IMR-90 (cell line): ENCODE results near the gene FUT8. TPM values are rescaled to one million over a fixed set of nuclear protein-coding genes. Genes with fewer than 3 reads are reported as not detected.

Experiments used
- ATAC-seq: fragments of 200-7000 bp; cut with Tn5 transposase; 2 replicates; pipeline ENCODE4 v1.9.1; 2020; ENCODE audit warnings: low read depth, mild to moderate bottlenecking, moderate library complexity
- BruUV-seq: library from RNA; stranded (reverse); fragments of 400-500 nt; replicated peaks from 2 replicates; lab custom pipeline; 2021; lab: Mats Ljungman, UMichigan
- CTCF ChIA-PET: fragments of 300-600 bp; formaldehyde crosslinking; extraction: SDS; loops from one replicate; lab custom pipeline; 2021; ENCODE audit warnings: antibody characterized with exemption; lab: Yijun Ruan, JAX
- POLR2A ChIA-PET: fragments of 300-600 bp; sonication (Branson Sonifier 250); formaldehyde crosslinking; loops from one replicate; lab custom pipeline; 2022; ENCODE audit warnings: antibody characterized with exemption; ENCODE audit not compliant: unreplicated experiment; lab: Charles Lee
- DNase-seq: peaks from one replicate; pipeline ENCODE4 v3.0.0; 2013
- H2AFZ ChIP-seq: replicated peaks from 2 replicates; pipeline ENCODE3; 2013; ENCODE audit warnings: low read length, mild to moderate bottlenecking; ENCODE audit not compliant: poor library complexity
- H2AK5ac ChIP-seq: 2 replicates; pipeline ENCODE4 v1.6.1; 2013; ENCODE audit warnings: low read depth, low read length, inconsistent platforms
- H2AK9ac ChIP-seq: replicated peaks from 2 replicates; pipeline ENCODE3; 2013; ENCODE audit warnings: mild to moderate bottlenecking, low read depth, low read length, moderate library complexity; ENCODE audit not compliant: poor library complexity
- H2BK120ac ChIP-seq: 2 replicates; pipeline ENCODE4 v1.6.1; 2013; ENCODE audit warnings: low read depth, low read length, inconsistent platforms
- H2BK15ac ChIP-seq: 3 replicates; pipeline ENCODE4 v1.6.1; 2013; ENCODE audit warnings: low read depth, low read length, inconsistent platforms
- H2BK20ac ChIP-seq: 2 replicates; pipeline ENCODE4 v1.6.1; 2013; ENCODE audit warnings: low read depth, mild to moderate bottlenecking, inconsistent platforms, low read length, moderate library complexity
- H2BK5ac ChIP-seq: 2 replicates; pipeline ENCODE4 v1.6.1; 2013; ENCODE audit warnings: mild to moderate bottlenecking, low read depth, low read length, inconsistent platforms; ENCODE audit not compliant: poor library complexity, severe bottlenecking
- H3K14ac ChIP-seq: replicated peaks from 2 replicates; pipeline ENCODE4 v1.6.1; 2013; ENCODE audit warnings: low read depth, low read length, inconsistent platforms
- H3K18ac ChIP-seq: 2 replicates; pipeline ENCODE4 v1.6.1; 2013; ENCODE audit warnings: low read depth, low read length, control low read depth
- H3K23ac ChIP-seq: 2 replicates; pipeline ENCODE4 v1.6.1; 2013; ENCODE audit warnings: low read depth, low read length, inconsistent platforms
- H3K27ac ChIP-seq: 2 replicates; pipeline ENCODE4 v1.5.1; 2013; ENCODE audit warnings: mild to moderate bottlenecking, control low read depth, low read length; ENCODE audit not compliant: insufficient read depth
- H3K27me3 ChIP-seq: 2 replicates; pipeline ENCODE4 v1.6.1; 2013; ENCODE audit warnings: low read length; ENCODE audit not compliant: control insufficient read depth, insufficient read depth
- H3K36me3 ChIP-seq: 2 replicates; pipeline ENCODE4 v1.6.1; 2013; ENCODE audit warnings: low read length, mixed read lengths; ENCODE audit not compliant: control insufficient read depth, insufficient read depth
- H3K4ac ChIP-seq: 2 replicates; pipeline ENCODE4 v1.6.1; 2013; ENCODE audit warnings: low read depth, low read length, inconsistent platforms
- H3K4me1 ChIP-seq: 2 replicates; pipeline ENCODE4 v1.6.1; 2013; ENCODE audit warnings: low read length, mixed read lengths; ENCODE audit not compliant: control insufficient read depth, insufficient read depth
- H3K4me2 ChIP-seq: 2 replicates; pipeline ENCODE4 v1.6.1; 2013; ENCODE audit warnings: low read depth, mild to moderate bottlenecking, control low read depth, low read length, moderate library complexity
- H3K4me3 ChIP-seq: 2 replicates; pipeline ENCODE4 v1.5.1; 2013; ENCODE audit warnings: low read depth, mild to moderate bottlenecking, control low read depth, low read length, moderate library complexity; ENCODE audit not compliant: insufficient read depth
- H3K56ac ChIP-seq: 2 replicates; pipeline ENCODE4 v1.6.1; 2013; ENCODE audit warnings: low read length, inconsistent platforms; ENCODE audit not compliant: insufficient read depth; ENCODE audit errors: extremely low read depth
- H3K79me1 ChIP-seq, 2 experiments: 2 replicates each; pipeline ENCODE4 v1.6.1; 2013; ENCODE audit warnings: low read length in 2 of 2, inconsistent platforms in 1 of 2, low read depth in 1 of 2
- H3K9ac ChIP-seq: 2 replicates; pipeline ENCODE4 v1.6.1; 2013; ENCODE audit warnings: low read depth, low read length, control low read depth
- H3K9me1 ChIP-seq: 2 replicates; pipeline ENCODE4 v1.6.1; 2013; ENCODE audit warnings: low read length, inconsistent platforms; ENCODE audit not compliant: insufficient read depth
- H3K9me3 ChIP-seq: 2 replicates; pipeline ENCODE4 v1.6.1; 2013; ENCODE audit warnings: low read length; ENCODE audit not compliant: control insufficient read depth, insufficient read depth
- H4K20me1 ChIP-seq: 2 replicates; pipeline ENCODE4 v1.6.1; 2013; ENCODE audit warnings: low read length, inconsistent platforms; ENCODE audit not compliant: insufficient read depth
- H4K5ac ChIP-seq: 2 replicates; pipeline ENCODE4 v1.6.1; 2013; ENCODE audit warnings: mild to moderate bottlenecking, low read depth, low read length, control low read depth
- H4K8ac ChIP-seq, 2 experiments: 2 replicates each; pipeline ENCODE4 v1.6.1; 2013; ENCODE audit warnings: low read depth in 2 of 2, low read length in 2 of 2, control low read depth in 1 of 2, inconsistent platforms in 1 of 2
- H4K91ac ChIP-seq: 2 replicates; pipeline ENCODE4 v1.6.1; 2013; ENCODE audit warnings: low read depth, low read length, inconsistent platforms; ENCODE audit not compliant: insufficient read depth
- BHLHE40 ChIP-seq: fragments of 150-350 bp; IDR thresholded peaks from 2 replicates; pipeline ENCODE4 v1.6.1; 2016; ENCODE audit warnings: mild to moderate bottlenecking, low read depth, low read length
- CEBPB ChIP-seq: IDR thresholded peaks from 2 replicates; pipeline ENCODE4 v1.6.1; 2012; ENCODE audit warnings: low read depth, low read length, improper control_type of control experiment
- FOS ChIP-seq: fragments of 150-350 bp; IDR thresholded peaks from 2 replicates; pipeline ENCODE4 v1.6.1; 2016; ENCODE audit warnings: low read depth, low read length
- MAFK ChIP-seq: IDR thresholded peaks from 2 replicates; pipeline ENCODE4 v1.6.1; 2012; ENCODE audit warnings: low read depth, low read length, improper control_type of control experiment
- MAZ ChIP-seq: IDR thresholded peaks from 2 replicates; pipeline ENCODE4 v1.6.1; 2012; ENCODE audit warnings: low read depth, mild to moderate bottlenecking, low read length, improper control_type of control experiment, moderate library complexity, borderline replicate concordance
- MXI1 ChIP-seq: IDR thresholded peaks from 2 replicates; pipeline ENCODE4 v1.6.1; 2012; ENCODE audit warnings: low read depth, mild to moderate bottlenecking, low read length, moderate library complexity, borderline replicate concordance
- NFE2L2 ChIP-seq: fragments of 150-350 bp; IDR thresholded peaks from 2 replicates; pipeline ENCODE4 v1.6.1; 2016; ENCODE audit warnings: low read depth, mild to moderate bottlenecking, low read length
- POLR2A ChIP-seq: IDR thresholded peaks from 2 replicates; pipeline ENCODE4 v1.6.1; 2012; ENCODE audit warnings: mild to moderate bottlenecking, low read depth, low read length
- RCOR1 ChIP-seq: IDR thresholded peaks from 2 replicates; pipeline ENCODE4 v1.6.1; 2012; ENCODE audit warnings: mild to moderate bottlenecking, low read length, improper control_type of control experiment; ENCODE audit not compliant: insufficient replicate concordance
- RFX5 ChIP-seq: IDR thresholded peaks from 2 replicates; pipeline ENCODE4 v1.8.0; 2012; ENCODE audit warnings: low read depth, mild to moderate bottlenecking, low read length, moderate library complexity
- WGBS, 2 experiments: methylation state at CpG; one replicate each; pipeline versions ENCODE4 v1.1.5 to v1.1.7; 2013; ENCODE audit warnings: missing lambda C conversion rate in 2 of 2; ENCODE audit not compliant: insufficient read length in 1 of 2; ENCODE audit errors: extremely low coverage in 2 of 2; 5-methylcytosine and 5-hydroxymethylcytosine counted together
- dilution Hi-C: fragments of 300-500 bp; cut with HindIII; formaldehyde crosslinking; loops from one replicate; pipeline ENCODE4 v1.14.3; 2018; ENCODE audit warnings: low sequenced_read_pairs; ENCODE audit not compliant: unreplicated experiment
- in situ Hi-C: fragments of 300-500 bp; cut with MboI; formaldehyde crosslinking; loops from 3 replicates; pipeline ENCODE4 v1.14.3; 2019; ENCODE audit warnings: low sequenced_read_pairs, inconsistent platforms, mixed read lengths
- intact Hi-C: fragments of 100-400 bp; cut with micrococcal nuclease; formaldehyde crosslinking; loops from 2 replicates; pipeline ENCODE4 v1.10.0; 2022
- polyA plus RNA-seq, 3 experiments: library from polyadenylated mRNA; depleted of rRNA; stranded (reverse); fragments of >200 nt; gene quantifications; 2 replicates each; pipeline ENCODE4 v1.2.3, GENCODE V29; 2012; ENCODE audit warnings: low replicate concordance in 1 of 3
- total RNA-seq: library from RNA; depleted of rRNA; stranded (reverse); fragments of >200 nt; gene quantifications from 2 replicates; pipeline ENCODE4 v1.2.3, GENCODE V29; 2012
- TF ChIP-seq, protein P1 (sequence below): conservative IDR thresholded peaks from 2 replicates; pipeline ENCODE4 v1.5.1; 2012; ENCODE audit warnings: mild to moderate bottlenecking, low read depth, low read length, improper control_type of control experiment
- TF ChIP-seq, protein P2 (sequence below): fragments of 150-350 bp; IDR thresholded peaks from 2 replicates; pipeline ENCODE4 v1.6.1; 2017; ENCODE audit warnings: mild to moderate bottlenecking, antibody characterized with exemption, low read length, low read depth
- TF ChIP-seq, protein P3 (sequence below): fragments of 150-350 bp; IDR thresholded peaks from 2 replicates; pipeline ENCODE4 v1.6.1; 2016; ENCODE audit warnings: low read depth, mild to moderate bottlenecking, low read length, moderate library complexity, borderline replicate concordance

The FUT8 gene
- total and polyA plus RNA-seq, 2 of the 4 experiments (the other 2 are of a cell fraction): 15.6 to 72.9 TPM

DNA sequence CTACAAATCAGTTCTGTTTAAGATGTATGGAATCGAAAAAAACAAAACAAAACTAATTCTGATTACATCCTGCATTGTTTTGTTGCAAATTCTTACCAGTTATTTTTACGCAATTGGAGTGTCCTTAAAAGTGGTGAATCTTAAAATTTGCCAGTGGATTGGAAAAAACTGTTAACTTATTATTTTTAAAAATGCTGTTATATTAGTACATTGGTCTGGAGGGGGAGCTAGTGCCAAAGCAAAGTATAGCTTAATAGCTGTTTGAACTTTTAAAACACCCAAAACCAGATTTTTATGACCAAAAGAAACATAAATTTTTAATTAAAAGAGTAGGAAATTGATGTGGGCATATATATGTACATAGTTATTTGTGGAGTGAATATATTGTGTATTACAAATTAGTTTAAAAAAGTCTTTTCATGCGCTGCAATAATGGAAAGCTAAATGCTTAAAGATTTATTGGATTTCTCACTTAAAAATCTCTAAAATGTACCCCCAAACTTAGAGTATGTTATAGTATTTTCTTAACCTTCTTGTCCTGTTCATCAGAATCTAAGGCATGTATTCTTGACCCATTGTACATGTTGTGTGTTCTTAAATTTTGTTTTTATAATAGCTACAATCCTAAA, 2.5 kb downstream of the FUT8 start (continued):
- TF ChIP-seq BHLHE40: no peak

DNA sequence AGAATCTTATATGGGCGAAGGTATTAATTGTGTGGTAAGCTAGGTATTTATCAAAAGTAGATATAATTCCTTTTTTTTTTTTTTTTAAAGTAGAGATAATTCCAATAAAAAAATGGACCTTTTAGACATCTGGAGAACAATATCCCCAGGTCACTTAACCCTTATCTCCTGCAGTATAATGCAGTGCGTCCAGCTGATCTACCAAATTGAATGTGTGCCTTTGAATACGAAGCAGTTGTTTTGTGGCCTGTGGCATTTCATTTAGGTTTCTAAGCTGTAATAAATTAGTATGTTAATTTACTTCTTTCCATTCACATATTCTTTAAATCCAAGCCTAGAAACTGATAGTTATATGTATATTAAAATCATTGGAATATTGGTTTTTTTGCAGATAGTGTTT, 3.1 kb downstream of the FUT8 start:
- no TSS peak for BruUV-seq
- H2BK5ac ChIP-seq: no peak overlapping the region
- in situ Hi-C loops (no loop called here), dilution Hi-C loops (no loop called here), intact Hi-C loops (loop anchor here (1.0 to 5.0 kb wide), 4 partner anchors 190 to 942 kb away; no protein-coding TSS in a partner anchor)
- WGBS, 2 experiments: no CpG with 5 or more reads among the region's 3 CpGs
- no peak overlapping the region for H2BK15ac ChIP-seq
- H3K4me3 ChIP-seq: no peak overlapping the region
- DNase-seq (no peak), ATAC-seq (no peak)
- no peak overlapping the region for H3K14ac ChIP-seq
- H3K79me1 ChIP-seq: peaks cover 10 to 17% of the 10 kb centered on the region in 2 experiments; a peak in 3 of 4 replicates
- no peaks in the 10 kb centered on the region for H3K9me1 ChIP-seq
- no peak overlapping the region for H4K5ac ChIP-seq
- no peak overlapping the region for H3K27ac ChIP-seq
- no peak overlapping the region for H4K8ac ChIP-seq
- no peak overlapping the region for H3K56ac ChIP-seq
- H3K18ac ChIP-seq: no peak overlapping the region
- H3K4me1 ChIP-seq: no peaks in the 10 kb centered on the region
- no peak overlapping the region for H3K23ac ChIP-seq
- ChIA-PET CTCF (interaction anchor here (0.7 to 4.7 kb wide), 9 partner anchors 9 to 544 kb away, joined by 3 to 67 read pairs (median 4); no protein-coding TSS in a partner anchor), POLR2A (interaction anchor here (0.7 kb wide), 1 partner anchor 235 kb away, joined by 4 read pairs; no protein-coding TSS in a partner anchor)
- H3K9me3 ChIP-seq: no peaks in the 10 kb centered on the region
- no peak overlapping the region for H3K4me2 ChIP-seq
- no peak overlapping the region for H2BK120ac ChIP-seq
- no peak overlapping the region for H2BK20ac ChIP-seq
- no peak overlapping the region for H3K9ac ChIP-seq
- H3K36me3 ChIP-seq: no peaks in the 10 kb centered on the region
- H4K20me1 ChIP-seq: no peaks in the 10 kb centered on the region
- no peak overlapping the region for H2AFZ ChIP-seq
- H3K4ac ChIP-seq: no peak overlapping the region
- H4K91ac ChIP-seq: no peak overlapping the region
- H2AK9ac ChIP-seq: no peak overlapping the region
- no peak overlapping the region for H2AK5ac ChIP-seq
- H3K27me3 ChIP-seq: no peaks in the 10 kb centered on the region
- TF ChIP-seq RFX5 (no peak), MAFK (no peak), BHLHE40 (no peak), NFE2L2 (no peak), RCOR1 (no peak), POLR2A (no peak), FOS (no peak), CEBPB (no peak), MXI1 (no peak), MAZ (no peak)
- TF ChIP-seq, protein P1, sequence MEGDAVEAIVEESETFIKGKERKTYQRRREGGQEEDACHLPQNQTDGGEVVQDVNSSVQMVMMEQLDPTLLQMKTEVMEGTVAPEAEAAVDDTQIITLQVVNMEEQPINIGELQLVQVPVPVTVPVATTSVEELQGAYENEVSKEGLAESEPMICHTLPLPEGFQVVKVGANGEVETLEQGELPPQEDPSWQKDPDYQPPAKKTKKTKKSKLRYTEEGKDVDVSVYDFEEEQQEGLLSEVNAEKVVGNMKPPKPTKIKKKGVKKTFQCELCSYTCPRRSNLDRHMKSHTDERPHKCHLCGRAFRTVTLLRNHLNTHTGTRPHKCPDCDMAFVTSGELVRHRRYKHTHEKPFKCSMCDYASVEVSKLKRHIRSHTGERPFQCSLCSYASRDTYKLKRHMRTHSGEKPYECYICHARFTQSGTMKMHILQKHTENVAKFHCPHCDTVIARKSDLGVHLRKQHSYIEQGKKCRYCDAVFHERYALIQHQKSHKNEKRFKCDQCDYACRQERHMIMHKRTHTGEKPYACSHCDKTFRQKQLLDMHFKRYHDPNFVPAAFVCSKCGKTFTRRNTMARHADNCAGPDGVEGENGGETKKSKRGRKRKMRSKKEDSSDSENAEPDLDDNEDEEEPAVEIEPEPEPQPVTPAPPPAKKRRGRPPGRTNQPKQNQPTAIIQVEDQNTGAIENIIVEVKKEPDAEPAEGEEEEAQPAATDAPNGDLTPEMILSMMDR: no peak
- TF ChIP-seq, protein P2, sequence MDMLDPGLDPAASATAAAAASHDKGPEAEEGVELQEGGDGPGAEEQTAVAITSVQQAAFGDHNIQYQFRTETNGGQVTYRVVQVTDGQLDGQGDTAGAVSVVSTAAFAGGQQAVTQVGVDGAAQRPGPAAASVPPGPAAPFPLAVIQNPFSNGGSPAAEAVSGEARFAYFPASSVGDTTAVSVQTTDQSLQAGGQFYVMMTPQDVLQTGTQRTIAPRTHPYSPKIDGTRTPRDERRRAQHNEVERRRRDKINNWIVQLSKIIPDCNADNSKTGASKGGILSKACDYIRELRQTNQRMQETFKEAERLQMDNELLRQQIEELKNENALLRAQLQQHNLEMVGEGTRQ: no peak
- TF ChIP-seq, protein P3, sequence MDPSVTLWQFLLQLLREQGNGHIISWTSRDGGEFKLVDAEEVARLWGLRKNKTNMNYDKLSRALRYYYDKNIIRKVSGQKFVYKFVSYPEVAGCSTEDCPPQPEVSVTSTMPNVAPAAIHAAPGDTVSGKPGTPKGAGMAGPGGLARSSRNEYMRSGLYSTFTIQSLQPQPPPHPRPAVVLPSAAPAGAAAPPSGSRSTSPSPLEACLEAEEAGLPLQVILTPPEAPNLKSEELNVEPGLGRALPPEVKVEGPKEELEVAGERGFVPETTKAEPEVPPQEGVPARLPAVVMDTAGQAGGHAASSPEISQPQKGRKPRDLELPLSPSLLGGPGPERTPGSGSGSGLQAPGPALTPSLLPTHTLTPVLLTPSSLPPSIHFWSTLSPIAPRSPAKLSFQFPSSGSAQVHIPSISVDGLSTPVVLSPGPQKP: no peak
